NCI-H748 (cell line): Measurements from ENCODE around the gene ZNF497.
"Not testable (repeated sequence)": the region's sequence is repeated elsewhere in the genome, so short reads cannot be mapped to it uniquely, and the experiment has no call there.

ENCODE experiments used
- DNase-seq: peaks from one replicate; lab custom pipeline; 2025; ENCODE audit not compliant: unreplicated experiment; lab: John Stamatoyannopoulos, UW

The ZNF497 gene

GRCh38 chr19:58394821-58395219 is 32.3 kb upstream of the ZNF497 start:
- no peak for DNase-seq

GRCh38 chr19:58393725-58394033 is 31.1 kb upstream of the ZNF497 start:
- DNase-seq = no peak

GRCh38 chr19:58392945-58393724 is 30.6 kb upstream of the ZNF497 start:
- DNase-seq = no peak

GRCh38 chr19:58388175-58388526 is 25.6 kb upstream of the ZNF497 start:
- no peak for DNase-seq

GRCh38 chr19:58387338-58388174 is 25.0 kb upstream of the ZNF497 start:
- no peak for DNase-seq

- peak; percentile 100 for DNase-seq
These were observed 24.2 kb upstream of the ZNF497 start, which contains the start of gene RPS5 for GRCh38 chr19:58386576-58387337. RPS5 (plus strand) TSS chr19:58387269; CDS start chr19:58388138, 869 bp downstream.

- DNase-seq = no peak
These were observed 23.5 kb upstream of the ZNF497 start for GRCh38 chr19:58385891-58386575.

GRCh38 chr19:58385313-58385890 is 22.9 kb upstream of the ZNF497 start:
- no peak for DNase-seq

- DNase-seq = no peak
These were observed 20.5 kb upstream of the ZNF497 start for GRCh38 chr19:58382997-58383603.

- DNase-seq = no peak
These were observed 19.1 kb upstream of the ZNF497 start for GRCh38 chr19:58381460-58382212.

GRCh38 chr19:58380662-58381459 is 18.3 kb upstream of the ZNF497 start, which contains the start of gene ZNF837:
ZNF837 (minus strand) TSS chr19:58381030; CDS start chr19:58369332, 11,698 bp downstream.
- DNase-seq = peak; percentile 100

GRCh38 chr19:58380037-58380661 is 17.6 kb upstream of the ZNF497 start:
- DNase-seq = no peak

- no peak for DNase-seq
These were observed 16.7 kb upstream of the ZNF497 start for GRCh38 chr19:58379246-58379645.

- DNase-seq = not testable (repeated sequence)
These were observed 14.2 kb upstream of the ZNF497 start for GRCh38 chr19:58376724-58377123.

GRCh38 chr19:58374200-58374599 is 11.6 kb upstream of the ZNF497 start:
- no peak for DNase-seq

- DNase-seq = no peak
These were observed 10.0 kb upstream of the ZNF497 start for GRCh38 chr19:58372311-58373133.
